Stomach (tissue), 9 donors: Measurements from ENCODE around the gene ARHGAP12. TPM values are rescaled to one million over a fixed set of nuclear protein-coding genes. Genes with fewer than 3 reads are reported as not detected.
A peak's percentile ranks its signal among the peaks of the same experiment; 100 is the strongest.

Source experiments
- DNase-seq, 2 donors: peaks; one replicate each; pipeline versions ENCODE4 v3.0.0 to v3.0.0-alpha.2; 2013 to 2019
- H3K27ac ChIP-seq, 5 donors: fragments of 200-600 bp in 4 of 5; sonication (generic) in 4 of 5; one replicate each; pipeline ENCODE4 v1.5.1; 2013 to 2019; ENCODE audit warnings: mild to moderate bottlenecking in 1 of 5, moderate library complexity in 1 of 5
- H3K27me3 ChIP-seq, 3 donors: fragments of 200-600 bp; sonication (generic); one replicate each; pipeline ENCODE4 v1.5.1; 2017 to 2019; ENCODE audit warnings: mixed run types in 1 of 3
- H3K36me3 ChIP-seq, 4 donors: fragments of 200-600 bp; sonication (generic); 1 replicate in 3 of 4; 2 replicates in 1 of 4; pipeline ENCODE4 v1.5.1; 2016 to 2019
- H3K4me1 ChIP-seq, 4 donors: fragments of 200-600 bp; sonication (generic); one replicate each; pipeline ENCODE4 v1.5.1; 2016 to 2019
- H3K4me3 ChIP-seq, 4 donors: fragments of 200-600 bp; sonication (generic) in 3 of 4; one replicate each; pipeline ENCODE4 v1.5.1; 2016 to 2019; ENCODE audit warnings: mild to moderate bottlenecking in 1 of 4
- H3K9me3 ChIP-seq, 4 donors: fragments of 200-600 bp; sonication (generic); one replicate each; pipeline ENCODE4 v1.5.1; 2016 to 2019
- CTCF ChIP-seq, 7 experiments: fragments of 450-650 bp in 4 of 7; fragments of 200-600 bp in 3 of 7; sonication (generic) in 3 of 7; IDR thresholded peaks; one replicate each; pipeline ENCODE4 v1.5.1; 2016 to 2019; ENCODE audit warnings: antibody characterized with exemption in 7 of 7, control low read depth in 2 of 7, mild to moderate bottlenecking in 1 of 7
- EP300 ChIP-seq: sonication (generic); formaldehyde crosslinking; IDR thresholded peaks from one replicate; pipeline ENCODE4 v1.6.1; 2017; ENCODE audit warnings: antibody characterized with exemption
- POLR2A ChIP-seq, 4 donors: fragments of 450-650 bp; IDR thresholded peaks; one replicate each; pipeline ENCODE4 v1.6.1; 2016; ENCODE audit warnings: antibody characterized with exemption in 4 of 4, control low read depth in 2 of 4, mild to moderate bottlenecking in 1 of 4, moderate library complexity in 1 of 4
- POLR2AphosphoS5 ChIP-seq, 3 donors: sonication (generic); formaldehyde crosslinking; IDR thresholded peaks; one replicate each; pipeline ENCODE4 v1.6.1; 2016; ENCODE audit warnings: antibody characterized with exemption in 3 of 3
- WGBS, 5 donors: extraction: QIAGEN DNeasy Blood & Tissue Kit in 3 of 5; methylation state at CpG; one replicate each; pipeline versions ENCODE4 v1.1.5 to v1.1.7; 2013 to 2018; 5-methylcytosine and 5-hydroxymethylcytosine counted together
- intact Hi-C: fragments of 100-400 bp; cut with DNase I; formaldehyde crosslinking; loops from one replicate; pipeline ENCODE4 v1.15.1; 2023; ENCODE audit warnings: low total_unique reads
- polyA plus RNA-seq, 3 donors: library from polyadenylated mRNA; stranded (reverse); fragments of 200-250 nt; gene quantifications; one replicate each; pipeline ENCODE4 v1.2.3, GENCODE V29; 2013
- total RNA-seq, 5 donors: library from RNA; depleted of rRNA; stranded (reverse); fragments of >200 nt; gene quantifications; one replicate each; pipeline versions ENCODE4 v1.1.0 to v1.2.3, GENCODE V29; 2014 to 2016
- donor health status: healthy with polysubstance abuse.
- donor health status: Bipolar disorder and iron deficiency.
- donor health status: healthy.

The ARHGAP12 gene
- total and polyA plus RNA-seq, 8 donors, result 9.8 to 343 (median 27.9) TPM

GRCh38 chr10:31759799-31760626 is 168.6 kb downstream of the ARHGAP12 start:
- Histone ChIP-seq H3K9me3 (no peaks in the 10 kb centered on the region), H3K36me3 (no peaks in the 10 kb centered on the region), H3K27ac (peak overlapping the region; percentile 96 to 99 (median 99)), H3K4me1 (peaks cover 9 to 38% (median 24%) of the 10 kb centered on the region in 4 donors), H3K27me3 (no peaks in the 10 kb centered on the region), H3K4me3 (peak overlapping the region; percentile 64 to 91 (median 78))
- DNase-seq, result peak; percentile 97 to 99
- intact Hi-C loops, result no loop called here
- 0 to 1% (median 0%) methylated on average over 19 to 63 of the region's 63 CpGs for WGBS, 5 donors
- peak; percentile 86 to 97 (median 96) for TF ChIP-seq POLR2AphosphoS5 (IDR thresholded peaks at IDR 0.05)
- TF ChIP-seq CTCF (IDR thresholded peaks at IDR 0.05), result no peak
- peak in 2 of 4 donors; percentile 70 to 89 for TF ChIP-seq POLR2A (IDR thresholded peaks at IDR 0.05)
- no peak for TF ChIP-seq EP300

- no peaks in the 10 kb centered on the region for H3K36me3 ChIP-seq
- H3K4me1 ChIP-seq, result peaks cover 9 to 42% (median 26%) of the 10 kb centered on the region in 4 donors
- H3K27ac ChIP-seq, result peak overlapping the region; percentile 96 to 99 (median 99)
- peak; percentile 67 to 90 for DNase-seq
- no peaks in the 10 kb centered on the region for H3K27me3 ChIP-seq
- H3K4me3 ChIP-seq, result peak overlapping the region; percentile 64 to 91 (median 78)
- TF ChIP-seq CTCF (IDR thresholded peaks at IDR 0.05), result no peak
- peak; percentile 3 to 79 (median 37) for TF ChIP-seq POLR2AphosphoS5 (IDR thresholded peaks at IDR 0.05)
- 0 to 3% (median 1%) methylated on average over 14 to 36 of the region's 36 CpGs for WGBS, 5 donors
- H3K9me3 ChIP-seq, result no peaks in the 10 kb centered on the region
- intact Hi-C loops, result no loop called here
Measured at GRCh38 chr10:31759124-31759798, 169.4 kb downstream of the ARHGAP12 start.

DNA sequence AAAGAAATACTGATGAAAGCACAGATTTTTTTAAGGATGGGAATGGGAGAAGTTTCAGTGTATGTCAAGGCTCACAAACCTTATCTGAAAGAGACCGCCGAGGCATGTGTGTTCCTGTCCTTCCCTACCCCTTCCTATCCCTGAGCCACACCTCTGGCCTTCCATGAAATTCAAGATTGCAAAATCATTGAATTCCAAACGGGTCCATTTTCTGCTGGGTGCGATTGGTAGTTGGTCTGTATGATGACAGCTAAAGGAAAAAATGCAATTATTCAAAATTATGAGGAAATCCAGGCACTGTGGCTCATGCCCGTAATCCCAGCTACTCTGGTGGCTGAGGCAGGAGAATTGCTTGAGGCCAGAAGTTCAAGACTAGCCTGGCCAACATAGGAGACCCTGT is 170.1 kb downstream of the ARHGAP12 start:
- intact Hi-C loops, result no loop called here
- TF ChIP-seq POLR2AphosphoS5 (IDR thresholded peaks at IDR 0.05), result peak in 1 of 3 donors; percentile 44
- no peak for TF ChIP-seq EP300
- no peak for TF ChIP-seq POLR2A (IDR thresholded peaks at IDR 0.05)
- no peaks in the 10 kb centered on the region for H3K9me3 ChIP-seq
- H3K36me3 ChIP-seq, result no peaks in the 10 kb centered on the region
- no peaks in the 10 kb centered on the region for H3K27me3 ChIP-seq
- H3K4me1 ChIP-seq, result peaks cover 9 to 42% (median 26%) of the 10 kb centered on the region in 4 donors
- H3K27ac ChIP-seq, result peak overlapping the region; percentile 29 to 99 (median 96)
- no peak for DNase-seq
- peak overlapping the region in 1 of 4 donors; percentile 73 for H3K4me3 ChIP-seq
- 76 to 89% (median 81%) methylated on average over 5 of the region's 5 CpGs for WGBS, 5 donors

GRCh38 chr10:31757831-31758230 is 170.8 kb downstream of the ARHGAP12 start:
- H3K27ac ChIP-seq, result peak overlapping the region; percentile 18 to 99 (median 96)
- H3K4me1 ChIP-seq, result peaks cover 9 to 42% (median 26%) of the 10 kb centered on the region in 4 donors
- WGBS, 5 donors, result 67 to 86% (median 76%) methylated on average over 6 to 7 of the region's 7 CpGs
- H3K4me3 ChIP-seq, result no peak overlapping the region
- H3K27me3 ChIP-seq, result no peaks in the 10 kb centered on the region
- no peak for DNase-seq
- no peaks in the 10 kb centered on the region for H3K9me3 ChIP-seq
- intact Hi-C loops, result no loop called here
- no peaks in the 10 kb centered on the region for H3K36me3 ChIP-seq
- TF ChIP-seq POLR2A (IDR thresholded peaks at IDR 0.05) (no peak), POLR2AphosphoS5 (IDR thresholded peaks at IDR 0.05) (no peak), EP300 (no peak), CTCF (IDR thresholded peaks at IDR 0.05) (no peak)
